Tibial artery (tissue), 4 donors: Measurements from ENCODE around the gene COQ5.
A peak's percentile ranks its signal among the peaks of the same experiment; 100 is the strongest.
"Not testable (repeated sequence)": the region's sequence is repeated elsewhere in the genome, so short reads cannot be mapped to it uniquely, and the experiment has no call there.

ENCODE experiments used
- DNase-seq, 2 donors: peaks; one replicate each; pipeline ENCODE4 v3.0.0-alpha.2; 2019
- H3K27ac ChIP-seq, 2 donors: fragments of 200-600 bp; sonication (generic) in 1 of 2; 1 replicate in 1 of 2; 2 replicates in 1 of 2; pipeline ENCODE4 v1.5.1; 2018 to 2019; ENCODE audit warnings: mild to moderate bottlenecking in 1 of 2
- H3K27me3 ChIP-seq, 2 donors: fragments of 200-600 bp; sonication (generic) in 1 of 2; one replicate each; pipeline versions ENCODE4 v1.5.1 to v1.6.0; 2016 to 2019
- H3K36me3 ChIP-seq, 3 donors: fragments of 200-600 bp; sonication (generic) in 2 of 3; one replicate each; pipeline ENCODE4 v1.5.1; 2016 to 2019; ENCODE audit warnings: mild to moderate bottlenecking in 2 of 3
- H3K4me1 ChIP-seq, 4 donors: fragments of 200-600 bp; sonication (generic) in 2 of 4; 1 replicate in 3 of 4; 2 replicates in 1 of 4; pipeline ENCODE4 v1.5.1; 2016 to 2019
- H3K4me3 ChIP-seq, 2 donors: fragments of 200-600 bp; sonication (generic) in 1 of 2; 1 replicate in 1 of 2; 2 replicates in 1 of 2; pipeline ENCODE4 v1.5.1; 2018 to 2019; ENCODE audit warnings: mild to moderate bottlenecking in 2 of 2
- H3K9me3 ChIP-seq, 3 donors: fragments of 200-600 bp; sonication (generic) in 1 of 3; one replicate each; pipeline ENCODE4 v1.5.1; 2016 to 2019
- intact Hi-C: fragments of 100-400 bp; cut with DNase I; formaldehyde crosslinking; loops from one replicate; pipeline ENCODE4 v1.15.0; 2023; ENCODE audit warnings: low total_unique reads
- TF ChIP-seq, protein P1 (sequence below), 2 experiments: fragments of 200-600 bp in 1 of 2; fragments of 450-650 bp in 1 of 2; IDR thresholded peaks; one replicate each; pipeline ENCODE4 v1.5.1; 2017 to 2019; ENCODE audit warnings: antibody characterized with exemption in 2 of 2, mild to moderate bottlenecking in 1 of 2, moderate library complexity in 1 of 2

The COQ5 gene

DNA sequence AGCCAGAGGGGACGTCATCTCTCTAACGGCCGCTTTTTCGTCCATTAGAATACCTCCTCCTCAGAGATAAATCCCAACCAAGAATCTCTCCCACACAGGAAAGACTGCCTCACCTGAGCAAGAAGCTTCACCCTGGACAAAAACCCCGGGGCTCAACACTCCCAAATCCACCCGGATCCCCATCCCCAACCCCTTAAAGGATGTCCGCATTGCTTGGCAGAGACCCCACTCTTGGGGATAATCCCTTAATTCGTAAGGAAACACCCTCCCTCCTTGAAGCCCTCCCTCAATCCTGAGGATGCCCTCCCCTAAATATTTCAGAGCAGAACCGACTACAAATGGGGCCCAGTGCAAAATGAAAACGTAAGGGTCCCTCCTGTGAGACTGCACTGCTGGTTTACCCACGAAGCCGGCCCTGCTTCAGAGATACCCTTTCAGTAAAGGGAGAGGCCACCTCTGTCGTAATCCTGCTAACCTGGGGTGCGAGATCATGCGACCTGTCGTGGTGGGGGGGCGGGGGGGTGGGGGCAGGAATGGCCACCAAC, 33.7 kb downstream of the COQ5 start:
- H3K4me1 ChIP-seq = peaks cover 0 to 29% (median 19%) of the 10 kb centered on the region in 4 donors
- no peaks in the 10 kb centered on the region for H3K27me3 ChIP-seq
- no peaks in the 10 kb centered on the region for H3K9me3 ChIP-seq
- intact Hi-C loops = loop anchor here (5.0 kb wide), 1 partner anchor 42 kb away; no protein-coding TSS in a partner anchor
- no peak for DNase-seq
- H3K36me3 ChIP-seq = peaks cover 9 to 30% (median 12%) of the 10 kb centered on the region in 3 donors
- H3K4me3 ChIP-seq = peak overlapping the region; percentile 82 to 98
- TF ChIP-seq, protein P1, sequence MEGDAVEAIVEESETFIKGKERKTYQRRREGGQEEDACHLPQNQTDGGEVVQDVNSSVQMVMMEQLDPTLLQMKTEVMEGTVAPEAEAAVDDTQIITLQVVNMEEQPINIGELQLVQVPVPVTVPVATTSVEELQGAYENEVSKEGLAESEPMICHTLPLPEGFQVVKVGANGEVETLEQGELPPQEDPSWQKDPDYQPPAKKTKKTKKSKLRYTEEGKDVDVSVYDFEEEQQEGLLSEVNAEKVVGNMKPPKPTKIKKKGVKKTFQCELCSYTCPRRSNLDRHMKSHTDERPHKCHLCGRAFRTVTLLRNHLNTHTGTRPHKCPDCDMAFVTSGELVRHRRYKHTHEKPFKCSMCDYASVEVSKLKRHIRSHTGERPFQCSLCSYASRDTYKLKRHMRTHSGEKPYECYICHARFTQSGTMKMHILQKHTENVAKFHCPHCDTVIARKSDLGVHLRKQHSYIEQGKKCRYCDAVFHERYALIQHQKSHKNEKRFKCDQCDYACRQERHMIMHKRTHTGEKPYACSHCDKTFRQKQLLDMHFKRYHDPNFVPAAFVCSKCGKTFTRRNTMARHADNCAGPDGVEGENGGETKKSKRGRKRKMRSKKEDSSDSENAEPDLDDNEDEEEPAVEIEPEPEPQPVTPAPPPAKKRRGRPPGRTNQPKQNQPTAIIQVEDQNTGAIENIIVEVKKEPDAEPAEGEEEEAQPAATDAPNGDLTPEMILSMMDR (IDR thresholded peaks at IDR 0.05) = no peak
- peak overlapping the region; percentile 92 to 95 for H3K27ac ChIP-seq

DNA sequence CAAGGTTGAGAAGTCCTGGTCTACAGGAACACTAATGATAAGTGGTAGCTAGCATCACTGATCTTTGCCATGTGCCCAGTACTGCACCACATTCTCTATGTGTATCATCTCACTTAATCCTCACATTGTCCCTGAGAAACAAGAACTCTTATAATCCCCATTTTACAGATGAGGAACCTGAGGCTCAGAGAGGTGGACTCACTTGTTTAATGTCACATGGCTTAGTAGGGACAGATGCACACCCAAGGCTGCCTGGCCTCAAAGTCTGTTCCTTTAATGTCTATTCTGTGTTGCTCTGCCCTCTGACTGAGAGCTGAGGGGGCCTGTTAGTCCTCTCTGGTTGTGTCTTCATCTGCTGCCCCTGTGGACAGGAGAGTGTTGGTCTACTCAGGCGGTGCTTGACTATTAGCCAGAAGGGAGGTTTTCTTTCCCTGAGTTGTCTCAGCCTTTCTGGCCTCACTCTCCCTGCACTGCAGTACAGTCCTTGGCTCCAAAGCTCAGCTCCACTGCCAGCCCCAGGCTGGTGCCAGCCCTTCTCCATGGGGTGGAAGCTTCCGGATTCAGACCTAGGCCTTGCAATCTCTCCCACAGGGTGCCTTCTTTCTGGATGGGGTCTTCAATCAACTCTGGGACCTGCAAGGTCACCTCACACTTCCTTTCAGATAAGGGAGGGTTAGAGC, 38.0 kb downstream of the COQ5 start:
- Histone ChIP-seq H3K4me1 (peaks cover 0 to 9% (median 4%) of the 10 kb centered on the region in 4 donors), H3K4me3 (no peak overlapping the region), H3K27ac (no peak overlapping the region), H3K27me3 (no peaks in the 10 kb centered on the region), H3K36me3 (peaks cover 0 to 22% (median 0%) of the 10 kb centered on the region in 3 donors), H3K9me3 (no peaks in the 10 kb centered on the region)
- DNase-seq = no peak
- intact Hi-C loops = no loop called here
- TF ChIP-seq, protein P1 (IDR thresholded peaks at IDR 0.05) = no peak

DNA sequence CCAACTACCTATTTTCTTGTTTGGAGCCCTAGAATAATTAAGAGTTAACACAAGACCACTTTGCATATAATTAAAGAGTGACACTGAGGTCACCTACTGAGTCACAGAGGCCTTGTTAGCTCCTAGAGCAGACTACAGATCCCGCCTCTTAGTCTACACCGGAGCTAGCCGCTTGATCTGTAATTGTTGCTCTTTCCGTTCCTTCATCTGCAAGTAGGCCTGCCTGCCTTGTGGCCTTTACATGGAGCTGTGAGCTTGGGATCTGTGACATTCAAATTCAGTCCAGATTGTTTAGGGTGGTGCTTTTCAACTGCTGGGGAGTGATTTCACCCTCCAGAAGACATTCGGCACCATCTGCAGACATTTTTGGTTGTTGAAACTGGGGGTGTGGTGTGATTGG, 38.6 kb downstream of the COQ5 start:
- no peaks in the 10 kb centered on the region for H3K27me3 ChIP-seq
- H3K27ac ChIP-seq = no peak overlapping the region
- DNase-seq = no peak
- H3K4me3 ChIP-seq = no peak overlapping the region
- intact Hi-C loops = no loop called here
- H3K9me3 ChIP-seq = no peaks in the 10 kb centered on the region
- H3K36me3 ChIP-seq = peaks cover 0 to 22% (median 0%) of the 10 kb centered on the region in 3 donors
- TF ChIP-seq, protein P1 (IDR thresholded peaks at IDR 0.05) = no peak
- H3K4me1 ChIP-seq = peaks cover 0 to 6% (median 3%) of the 10 kb centered on the region in 4 donors

DNA sequence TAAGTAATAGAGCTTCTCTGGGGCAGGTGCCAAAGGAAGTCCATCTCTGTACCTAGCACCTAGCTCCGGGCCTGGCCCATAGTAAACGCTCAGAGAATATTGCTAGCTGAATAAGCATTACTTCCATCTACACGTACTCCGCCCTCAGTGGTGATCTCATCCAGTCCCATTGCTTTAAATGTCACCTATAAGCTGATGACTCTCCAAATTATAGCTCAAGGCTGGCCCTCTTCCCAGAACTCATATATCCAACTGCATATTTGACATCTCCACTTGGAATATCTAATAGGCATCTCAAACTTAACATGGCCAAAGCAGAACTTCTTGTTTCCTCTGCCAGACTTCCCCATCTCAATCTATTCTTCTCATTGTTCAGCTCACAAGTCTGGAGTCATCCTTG, 39.9 kb downstream of the COQ5 start:
- TF ChIP-seq, protein P1 (IDR thresholded peaks at IDR 0.05) = no peak
- H3K27ac ChIP-seq = no peak overlapping the region

DNA sequence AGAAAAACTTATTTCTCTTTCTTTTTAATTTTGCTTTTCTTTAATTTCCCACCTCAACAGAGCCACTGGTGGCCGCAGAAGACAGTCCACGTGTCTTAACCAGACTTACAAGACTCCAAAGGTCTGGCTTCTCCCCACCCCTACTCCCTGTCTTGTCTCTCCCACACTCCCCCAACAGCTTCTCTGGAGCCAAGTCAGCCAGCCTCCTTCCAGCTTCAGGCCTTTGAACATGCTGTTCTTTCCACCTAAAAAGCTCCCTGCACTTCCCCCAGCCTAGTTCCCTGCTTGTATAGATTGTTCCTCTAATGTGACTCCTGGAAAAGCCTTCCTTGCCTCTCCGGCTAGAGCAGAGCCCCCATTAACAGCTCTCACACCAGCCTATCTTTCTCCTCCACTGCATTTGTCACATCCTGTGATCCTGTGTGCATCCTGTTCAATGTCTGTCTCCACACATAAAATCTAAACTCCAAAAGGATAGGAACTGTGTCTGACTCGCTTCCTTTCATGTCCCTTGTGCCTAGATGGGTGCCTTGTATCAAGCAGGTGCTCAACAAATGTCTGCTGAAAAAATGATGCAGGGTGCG, 40.8 kb downstream of the COQ5 start:
- no peak overlapping the region for H3K27ac ChIP-seq
- H3K4me3 ChIP-seq = no peak overlapping the region
- H3K4me1 ChIP-seq = no peaks in the 10 kb centered on the region
- peaks cover 0 to 22% (median 0%) of the 10 kb centered on the region in 3 donors for H3K36me3 ChIP-seq
- no peaks in the 10 kb centered on the region for H3K9me3 ChIP-seq
- intact Hi-C loops = no loop called here
- DNase-seq = no peak
- TF ChIP-seq, protein P1 (IDR thresholded peaks at IDR 0.05) = no peak
- no peaks in the 10 kb centered on the region for H3K27me3 ChIP-seq

More for the DNA sequence above, 39.9 kb downstream of the COQ5 start:
- DNase-seq = no peak
- no peaks in the 10 kb centered on the region for H3K9me3 ChIP-seq
- H3K4me1 ChIP-seq = no peaks in the 10 kb centered on the region
- H3K36me3 ChIP-seq = peaks cover 0 to 22% (median 0%) of the 10 kb centered on the region in 3 donors
- intact Hi-C loops = no loop called here
- H3K4me3 ChIP-seq = no peak overlapping the region
- H3K27me3 ChIP-seq = no peaks in the 10 kb centered on the region

DNA sequence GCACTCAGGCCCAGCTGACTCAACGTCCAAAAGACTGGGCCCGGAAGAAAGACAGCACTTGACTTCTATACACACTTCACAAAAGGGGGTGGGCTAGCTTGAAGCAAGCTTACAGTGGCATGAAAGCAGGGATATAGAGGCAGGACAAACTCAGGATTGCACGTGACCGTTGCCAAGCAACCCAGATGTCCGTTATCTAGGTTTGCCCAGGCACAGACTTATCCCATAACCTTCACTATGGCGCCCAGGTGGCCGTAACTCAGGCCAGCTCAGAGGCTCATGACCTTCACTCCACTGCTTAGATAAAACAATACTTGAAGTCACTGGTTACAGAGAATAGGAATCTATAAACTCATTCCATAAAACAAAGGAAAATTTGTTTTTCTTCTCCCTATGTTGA, 41.4 kb downstream of the COQ5 start:
- intact Hi-C loops, DNase-seq: not testable (repeated sequence)

More for the DNA sequence above, 41.4 kb downstream of the COQ5 start:
- H3K9me3 ChIP-seq, H3K4me1 ChIP-seq, H3K4me3 ChIP-seq, H3K27ac ChIP-seq, H3K27me3 ChIP-seq: not testable (repeated sequence)
- H3K36me3 ChIP-seq = peaks cover 0 to 24% (median 0%) of the 10 kb centered on the region in 3 donors
